Calu3 (cell line): ENCODE data around the gene SIGLEC9. TPM values are rescaled to one million over a fixed set of nuclear protein-coding genes. Genes with fewer than 3 reads are reported as not detected.

Experiments
- BruUV-seq: library from RNA; stranded (reverse); fragments of 400-500 nt; replicated peaks from 2 replicates; lab custom pipeline; 2021; lab: Mats Ljungman, UMichigan
- CTCF ChIA-PET: fragments of 300-600 bp; sonication (Branson Sonifier 250); formaldehyde crosslinking; loops from one replicate; lab custom pipeline; 2022; ENCODE audit warnings: antibody characterized with exemption; lab: Charles Lee
- DNase-seq: peaks from one replicate; pipeline ENCODE4 v3.0.0; 2022
- H3K27ac Mint-ChIP-seq: one replicate; pipeline ENCODE4 v1.8.0; 2022; ENCODE audit warnings: mixed read lengths; ENCODE audit not compliant: unreplicated experiment
- H3K27me3 Mint-ChIP-seq: one replicate; pipeline ENCODE4 v1.8.0; 2022; ENCODE audit warnings: mixed read lengths; ENCODE audit not compliant: unreplicated experiment
- H3K36me3 Mint-ChIP-seq: one replicate; pipeline ENCODE4 v1.8.0; 2022; ENCODE audit warnings: mild to moderate bottlenecking, moderate library complexity, mixed read lengths; ENCODE audit not compliant: insufficient read depth, unreplicated experiment
- H3K4me1 Mint-ChIP-seq: one replicate; pipeline ENCODE4 v1.8.0; 2022; ENCODE audit warnings: mild to moderate bottlenecking, low read depth, mixed read lengths; ENCODE audit not compliant: unreplicated experiment
- H3K4me3 Mint-ChIP-seq: one replicate; pipeline ENCODE4 v1.8.0; 2022; ENCODE audit warnings: mild to moderate bottlenecking, low read depth, moderate library complexity, mixed read lengths; ENCODE audit not compliant: unreplicated experiment
- H3K9me3 Mint-ChIP-seq: one replicate; pipeline ENCODE4 v1.8.0; 2022; ENCODE audit warnings: low read depth, mixed read lengths; ENCODE audit not compliant: unreplicated experiment
- CTCF ChIP-seq: fragments of 200-600 bp; IDR thresholded peaks from one replicate; pipeline ENCODE4 v1.8.0; 2022; ENCODE audit warnings: antibody characterized with exemption; ENCODE audit not compliant: unreplicated experiment
- intact Hi-C: fragments of 100-400 bp; cut with micrococcal nuclease; formaldehyde crosslinking; loops from one replicate; pipeline ENCODE4 v1.10.0; 2022; ENCODE audit not compliant: unreplicated experiment
- total RNA-seq: library from RNA; stranded (reverse); gene quantifications from 2 replicates; pipeline ENCODE4 v1.2.3, GENCODE V29; 2022

Gene SIGLEC9
- total RNA-seq, 1 experiment from 2014 or later: not detected

GRCh38 chr19:51100601-51101000, 24.1 kb upstream of the SIGLEC9 start:
- TF ChIP-seq CTCF: no peak
- H3K4me3 Mint-ChIP-seq: no peak overlapping the region
- peaks cover 42% of the 10 kb centered on the region for H3K36me3 Mint-ChIP-seq
- H3K4me1 Mint-ChIP-seq: peaks cover 17% of the 10 kb centered on the region
- H3K27ac Mint-ChIP-seq: no peak overlapping the region
- intact Hi-C loops: no loop called here
- CTCF ChIA-PET: interaction anchor here (0.7 kb wide), 1 partner anchor 333 kb away, joined by 4 read pairs; no protein-coding TSS in a partner anchor
- H3K9me3 Mint-ChIP-seq: no peaks in the 10 kb centered on the region
- BruUV-seq: no TSS peak
- DNase-seq: no peak
- H3K27me3 Mint-ChIP-seq: no peaks in the 10 kb centered on the region

DNA sequence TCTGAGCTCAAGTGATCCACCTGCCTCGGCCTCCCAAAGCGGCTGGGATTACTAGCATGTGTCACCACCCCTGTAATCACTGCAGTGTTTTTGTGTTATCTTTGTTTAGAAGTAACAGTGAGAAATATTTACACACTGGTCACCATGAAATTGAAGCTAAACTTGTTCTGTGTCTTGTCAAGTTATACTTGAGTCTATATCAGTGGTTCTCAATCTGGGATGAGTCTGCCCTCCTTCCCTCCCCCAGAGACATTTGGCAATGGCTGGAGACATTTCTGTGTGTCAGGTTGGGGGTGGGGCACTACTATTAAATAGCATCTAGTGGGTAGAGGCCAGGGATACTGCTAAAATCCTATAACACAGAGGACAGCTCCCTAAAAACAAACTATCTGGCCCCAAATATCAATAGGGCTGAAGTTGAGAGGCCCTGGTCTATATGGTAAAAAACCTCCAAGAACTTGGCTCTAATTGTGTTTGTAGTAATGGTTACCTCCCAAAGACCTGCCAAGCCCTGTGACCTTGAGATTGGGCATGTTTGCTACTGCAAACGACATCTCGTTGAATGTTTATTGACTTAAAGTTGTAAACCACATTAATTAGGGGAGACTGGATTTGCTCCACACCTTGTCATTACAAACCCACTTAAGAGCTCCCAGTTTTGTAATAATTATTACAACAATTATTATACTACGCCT, 23.4 kb upstream of the SIGLEC9 start:
- no peak overlapping the region for H3K4me3 Mint-ChIP-seq
- BruUV-seq: no TSS peak
- H3K27ac Mint-ChIP-seq: no peak overlapping the region
- no peak for DNase-seq
- peaks cover 17% of the 10 kb centered on the region for H3K4me1 Mint-ChIP-seq
- CTCF ChIA-PET: interaction anchor here (0.6 to 0.7 kb wide), 2 partner anchors 332 to 561 kb away, joined by 3 to 4 read pairs; no protein-coding TSS in a partner anchor
- intact Hi-C loops: no loop called here
- H3K36me3 Mint-ChIP-seq: peaks cover 42% of the 10 kb centered on the region
- H3K27me3 Mint-ChIP-seq: no peaks in the 10 kb centered on the region
- H3K9me3 Mint-ChIP-seq: no peaks in the 10 kb centered on the region
- no peak for TF ChIP-seq CTCF

- no TSS peak for BruUV-seq
- no peak for DNase-seq
- Mint-ChIP-seq H3K36me3 (peaks cover 42% of the 10 kb centered on the region), H3K4me3 (no peak overlapping the region), H3K27ac (no peak overlapping the region), H3K4me1 (peaks cover 19% of the 10 kb centered on the region), H3K9me3 (no peaks in the 10 kb centered on the region), H3K27me3 (no peaks in the 10 kb centered on the region)
- intact Hi-C loops: no loop called here
- CTCF ChIA-PET: interaction anchor here (0.6 kb wide), 1 partner anchor 11 kb away, joined by 4 read pairs; no protein-coding TSS in a partner anchor
- TF ChIP-seq CTCF: no peak
Measured at GRCh38 chr19:51102991-51103390, 21.7 kb upstream of the SIGLEC9 start.

DNA sequence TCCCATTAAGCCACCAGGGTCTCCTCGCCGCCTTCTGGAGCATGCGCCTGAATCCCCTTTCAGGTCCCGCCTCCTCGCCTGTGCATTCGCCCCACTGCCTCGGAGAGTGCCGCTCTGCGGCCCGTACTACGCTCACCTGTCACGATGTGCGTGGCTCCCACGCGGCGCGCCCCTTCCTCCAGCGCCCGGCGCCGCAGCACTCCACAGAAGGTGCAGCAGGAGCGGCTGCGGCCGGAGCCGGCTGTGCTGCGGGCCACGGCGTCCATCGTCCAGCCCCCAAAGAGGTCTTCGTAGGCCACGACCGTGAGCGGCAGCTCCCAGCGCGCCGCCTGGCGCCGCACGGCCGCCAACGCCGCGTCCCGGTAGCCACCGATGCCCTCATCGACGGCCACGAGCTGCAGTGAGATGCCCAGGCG, 20.8 kb upstream of the SIGLEC9 start:
- no TSS peak for BruUV-seq
- H3K36me3 Mint-ChIP-seq: peaks cover 47% of the 10 kb centered on the region
- no peak overlapping the region for H3K27ac Mint-ChIP-seq
- no peak for TF ChIP-seq CTCF
- H3K4me3 Mint-ChIP-seq: no peak overlapping the region
- H3K27me3 Mint-ChIP-seq: no peaks in the 10 kb centered on the region
- intact Hi-C loops: no loop called here
- CTCF ChIA-PET: no interaction called here
- peaks cover 19% of the 10 kb centered on the region for H3K4me1 Mint-ChIP-seq
- no peak for DNase-seq
- H3K9me3 Mint-ChIP-seq: no peaks in the 10 kb centered on the region
